Measurements from ENCODE around the gene PIF1. TPM values are rescaled to one million over a fixed set of nuclear protein-coding genes. Genes with fewer than 3 reads are reported as not detected.

The PIF1 gene
- total RNA-seq, 1 experiment from 2014 or later = 43.5 TPM

DNA sequence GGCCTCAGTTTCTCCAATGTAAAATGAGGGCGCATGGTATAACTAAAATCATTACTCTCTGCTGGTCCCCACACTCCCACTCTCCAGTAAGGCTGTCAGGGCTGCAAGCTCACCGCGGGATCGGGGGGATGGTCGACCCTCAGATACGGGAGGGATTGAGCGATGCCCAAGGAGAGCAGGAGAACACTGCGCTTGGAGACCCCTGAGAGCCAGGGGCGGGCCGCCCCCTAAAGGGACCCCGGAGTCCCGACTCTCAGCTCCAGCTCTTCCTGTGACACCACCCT, 15.6 kb upstream of the PIF1 start:
- no peak for ATAC-seq
- peak overlapping the region; percentile 75; the same call in 1 of the 2 replicates for H2AFZ ChIP-seq (ENCODE audit: low read length)
- intact Hi-C loops (cut with micrococcal nuclease) = no loop called here

GRCh38 chr15:64837502-64837901, 12.1 kb upstream of the PIF1 start:
- no peak for ATAC-seq
- Histone ChIP-seq H3F3A (ENCODE audit: low read length, unreplicated experiment) (no peaks in the 10 kb centered on the region), H3K27me3 (ENCODE audit: low read length) (no peaks in the 10 kb centered on the region), H3K9me2 (replicated peaks; ENCODE audit: low read length) (no peaks in the 10 kb centered on the region), H2AFZ (ENCODE audit: low read length) (no peak overlapping the region), H4K20me1 (ENCODE audit: low read length) (no peaks in the 10 kb centered on the region), H3K36me3 (ENCODE audit: low read depth, low read length) (no peaks in the 10 kb centered on the region), H3K9ac (ENCODE audit: low read length) (no peak overlapping the region), H3K4me1 (ENCODE audit: insufficient read depth, low read length) (peaks cover 9% of the 10 kb centered on the region; the same call in 1 of the 2 replicates), H3K9me3 (ENCODE audit: low read length) (no peaks in the 10 kb centered on the region), H3K27ac (ENCODE audit: low read length) (no peak overlapping the region), H3K4me2 (ENCODE audit: low read length) (no peak overlapping the region), H3K79me2 (ENCODE audit: low read length) (no peaks in the 10 kb centered on the region; the same call in 1 of the 2 replicates), H3K4me3 (ENCODE audit: low read length) (no peak overlapping the region)
- BruUV-seq (replicated peaks) = no TSS peak
- TF ChIP-seq EZH2phosphoT487 (IDR thresholded peaks at IDR 0.05; ENCODE audit: borderline replicate concordance, low read length) (no peak), EZH2 (IDR thresholded peaks at IDR 0.05; ENCODE audit: low read length, unreplicated experiment) (no peak)
- TF ChIP-seq, protein P1, sequence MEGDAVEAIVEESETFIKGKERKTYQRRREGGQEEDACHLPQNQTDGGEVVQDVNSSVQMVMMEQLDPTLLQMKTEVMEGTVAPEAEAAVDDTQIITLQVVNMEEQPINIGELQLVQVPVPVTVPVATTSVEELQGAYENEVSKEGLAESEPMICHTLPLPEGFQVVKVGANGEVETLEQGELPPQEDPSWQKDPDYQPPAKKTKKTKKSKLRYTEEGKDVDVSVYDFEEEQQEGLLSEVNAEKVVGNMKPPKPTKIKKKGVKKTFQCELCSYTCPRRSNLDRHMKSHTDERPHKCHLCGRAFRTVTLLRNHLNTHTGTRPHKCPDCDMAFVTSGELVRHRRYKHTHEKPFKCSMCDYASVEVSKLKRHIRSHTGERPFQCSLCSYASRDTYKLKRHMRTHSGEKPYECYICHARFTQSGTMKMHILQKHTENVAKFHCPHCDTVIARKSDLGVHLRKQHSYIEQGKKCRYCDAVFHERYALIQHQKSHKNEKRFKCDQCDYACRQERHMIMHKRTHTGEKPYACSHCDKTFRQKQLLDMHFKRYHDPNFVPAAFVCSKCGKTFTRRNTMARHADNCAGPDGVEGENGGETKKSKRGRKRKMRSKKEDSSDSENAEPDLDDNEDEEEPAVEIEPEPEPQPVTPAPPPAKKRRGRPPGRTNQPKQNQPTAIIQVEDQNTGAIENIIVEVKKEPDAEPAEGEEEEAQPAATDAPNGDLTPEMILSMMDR (conservative IDR thresholded peaks at IDR 0.05; ENCODE audit: low read depth, low read length) = no peak
- ChIA-PET POLR2A (ENCODE audit: unreplicated experiment) (no interaction called here), CTCF (no interaction called here)
- no peak for DNase-seq
- intact Hi-C loops (cut with micrococcal nuclease) = no loop called here

More for the DNA sequence above, 15.6 kb upstream of the PIF1 start:
- no peaks in the 10 kb centered on the region; the same call in 1 of the 2 replicates for H3K79me2 ChIP-seq (ENCODE audit: low read length)
- H3K9me3 ChIP-seq (ENCODE audit: low read length) = no peaks in the 10 kb centered on the region
- POLR2A ChIA-PET (ENCODE audit: unreplicated experiment) = interaction anchor here (0.5 to 0.6 kb wide), 2 partner anchors 141 to 690 kb away, joined by 3 read pairs; no protein-coding TSS in a partner anchor
- TF ChIP-seq, protein P1 (conservative IDR thresholded peaks at IDR 0.05; ENCODE audit: low read depth, low read length) = no peak
- no peak for TF ChIP-seq EZH2phosphoT487 (IDR thresholded peaks at IDR 0.05; ENCODE audit: borderline replicate concordance, low read length)
- no peak for TF ChIP-seq EZH2 (IDR thresholded peaks at IDR 0.05; ENCODE audit: low read length, unreplicated experiment)
- peaks cover 13% of the 10 kb centered on the region; the same call in 1 of the 2 replicates for H3K4me1 ChIP-seq (ENCODE audit: insufficient read depth, low read length)
- no peaks in the 10 kb centered on the region for H4K20me1 ChIP-seq (ENCODE audit: low read length)
- no peaks in the 10 kb centered on the region for H3F3A ChIP-seq (ENCODE audit: low read length, unreplicated experiment)
- H3K36me3 ChIP-seq (ENCODE audit: low read depth, low read length) = no peaks in the 10 kb centered on the region
- H3K27me3 ChIP-seq (ENCODE audit: low read length) = no peaks in the 10 kb centered on the region
- H3K9me2 ChIP-seq (replicated peaks; ENCODE audit: low read length) = no peaks in the 10 kb centered on the region
- H3K4me2 ChIP-seq (ENCODE audit: low read length) = peak overlapping the region; percentile 91
- no peak overlapping the region for H3K27ac ChIP-seq (ENCODE audit: low read length)
- no TSS peak for BruUV-seq (replicated peaks)
- CTCF ChIA-PET = no interaction called here
- DNase-seq = no peak
- H3K9ac ChIP-seq (ENCODE audit: low read length) = peak overlapping the region; percentile 39; the same call in 1 of the 2 replicates
- H3K4me3 ChIP-seq (ENCODE audit: low read length) = peak overlapping the region; percentile 69

GRCh38 chr15:64836023-64836536, 10.6 kb upstream of the PIF1 start:
- Histone ChIP-seq H3K4me2 (ENCODE audit: low read length) (peak overlapping the region; percentile 35), H3K9me2 (replicated peaks; ENCODE audit: low read length) (no peaks in the 10 kb centered on the region), H3K4me1 (ENCODE audit: insufficient read depth, low read length) (peaks cover 7% of the 10 kb centered on the region; the same call in 1 of the 2 replicates), H3K9ac (ENCODE audit: low read length) (no peak overlapping the region), H3K4me3 (ENCODE audit: low read length) (no peak overlapping the region), H3F3A (ENCODE audit: low read length, unreplicated experiment) (no peaks in the 10 kb centered on the region), H3K36me3 (ENCODE audit: low read depth, low read length) (no peaks in the 10 kb centered on the region), H3K79me2 (ENCODE audit: low read length) (no peaks in the 10 kb centered on the region), H3K9me3 (ENCODE audit: low read length) (no peaks in the 10 kb centered on the region), H2AFZ (ENCODE audit: low read length) (peak overlapping the region; percentile 55), H3K27ac (ENCODE audit: low read length) (no peak overlapping the region), H3K27me3 (ENCODE audit: low read length) (no peaks in the 10 kb centered on the region), H4K20me1 (ENCODE audit: low read length) (no peaks in the 10 kb centered on the region)
- no TSS peak for BruUV-seq (replicated peaks)
- ChIA-PET CTCF (no interaction called here), POLR2A (ENCODE audit: unreplicated experiment) (interaction anchor here (0.6 kb wide), 1 partner anchor 1870 kb away, joined by 3 read pairs; no protein-coding TSS in a partner anchor)
- no peak for TF ChIP-seq EZH2phosphoT487 (IDR thresholded peaks at IDR 0.05; ENCODE audit: borderline replicate concordance, low read length)
- TF ChIP-seq, protein P1 (conservative IDR thresholded peaks at IDR 0.05; ENCODE audit: low read depth, low read length) = no peak
- ATAC-seq (no peak), DNase-seq (no peak)
- intact Hi-C loops (cut with micrococcal nuclease) = no loop called here
